GM23338 (cell line): ENCODE results near the gene KMT2C.
"Not testable (repeated sequence)": the region's sequence is repeated elsewhere in the genome, so short reads cannot be mapped to it uniquely, and the experiment has no call there.

ENCODE experiments used
- CTCF ChIP-seq, 2 experiments: fragments of 200-600 bp in 1 of 2; sonication (generic) in 1 of 2; conservative IDR thresholded peaks; 2 replicates each; pipeline versions ENCODE4 v1.5.1 to v1.6.1; 2016 to 2017; ENCODE audit warnings: antibody characterized with exemption in 2 of 2, low read depth in 2 of 2, mild to moderate bottlenecking in 2 of 2, moderate library complexity in 1 of 2
- EZH2phosphoT487 ChIP-seq: fragments of 200-600 bp; sonication (generic); IDR thresholded peaks from one replicate; pipeline ENCODE4 v1.8.1; 2018; ENCODE audit warnings: antibody characterized with exemption; ENCODE audit not compliant: unreplicated experiment

GRCh38 chr7:152469576-152469975 is 33.8 kb upstream of the KMT2C start:
- not testable (repeated sequence) for TF ChIP-seq CTCF (conservative IDR thresholded peaks at IDR 0.05; ENCODE audit: low read depth in 2 of 2); EZH2phosphoT487
